Measurements from ENCODE around the gene PSAP. TPM values are rescaled to one million over a fixed set of nuclear protein-coding genes. Genes with fewer than 3 reads are reported as not detected.

Gene PSAP
- total and polyA plus RNA-seq, 7 experiments from 2014 or later: 153 to 1,163 (median 281) TPM

- Histone ChIP-seq H3K4me1 (ENCODE audit: control insufficient read depth in 2 of 2, insufficient read depth in 2 of 2, low read length in 2 of 2) (no peaks in the 10 kb centered on the region), H3K36me3 (ENCODE audit: control insufficient read depth in 2 of 3, insufficient read depth in 3 of 3, low read length in 3 of 3) (no peaks in the 10 kb centered on the region), H3K27me3 (ENCODE audit: control insufficient read depth in 2 of 2, insufficient read depth in 2 of 2, low read length in 2 of 2) (no peaks in the 10 kb centered on the region), H3K27ac (ENCODE audit: low read depth, low read length) (no peak overlapping the region), H3K4me3 (ENCODE audit: low read length) (no peak overlapping the region), H3K9me3 (ENCODE audit: control insufficient read depth in 2 of 3, low read length in 3 of 3) (no peaks in the 10 kb centered on the region)
- ChIA-PET POLR2A (no interaction called here), CTCF (no interaction called here)
- Mint-ChIP-seq H3K27me3 (peaks cover 0 to 6% (median 0%) of the 10 kb centered on the region in 5 donors), H3K27ac (no peak overlapping the region), H3K4me3 (no peak overlapping the region), H3K36me3 (peaks cover 0 to 5% (median 5%) of the 10 kb centered on the region in 5 donors), H3K9me3 (peaks cover 0 to 2% (median 0%) of the 10 kb centered on the region in 11 donors), H3K4me1 (peaks cover 0 to 11% (median 2%) of the 10 kb centered on the region in 7 donors)
- ATAC-seq (no peak), DNase-seq (no peak)
- intact Hi-C loops (cut with micrococcal nuclease): no loop called here
Measured at GRCh38 chr10:71802715-71803488, 48.1 kb downstream of the PSAP start.

- Mint-ChIP-seq H3K27me3 (peaks cover 0 to 6% (median 0%) of the 10 kb centered on the region in 5 donors), H3K4me1 (peaks cover 5 to 15% (median 6%) of the 10 kb centered on the region in 7 donors), H3K9me3 (peaks cover 0 to 2% (median 0%) of the 10 kb centered on the region in 11 donors), H3K36me3 (peaks cover 0 to 5% (median 4%) of the 10 kb centered on the region in 5 donors), H3K4me3 (no peak overlapping the region), H3K27ac (no peak overlapping the region)
- no peak for ATAC-seq
- Histone ChIP-seq H3K9me3 (ENCODE audit: control insufficient read depth in 2 of 3, low read length in 3 of 3) (no peaks in the 10 kb centered on the region), H3K4me3 (ENCODE audit: low read length) (no peak overlapping the region), H3K4me1 (ENCODE audit: control insufficient read depth in 2 of 2, insufficient read depth in 2 of 2, low read length in 2 of 2) (no peaks in the 10 kb centered on the region), H3K27me3 (ENCODE audit: control insufficient read depth in 2 of 2, insufficient read depth in 2 of 2, low read length in 2 of 2) (no peaks in the 10 kb centered on the region), H3K27ac (ENCODE audit: low read depth, low read length) (no peak overlapping the region), H3K36me3 (ENCODE audit: control insufficient read depth in 2 of 3, insufficient read depth in 3 of 3, low read length in 3 of 3) (no peaks in the 10 kb centered on the region)
- no peak for DNase-seq
- intact Hi-C loops (cut with micrococcal nuclease): no loop called here
- CTCF ChIA-PET: no interaction called here
- POLR2A ChIA-PET: no interaction called here
Measured at GRCh38 chr10:71802235-71802634, 48.8 kb downstream of the PSAP start.

GRCh38 chr10:71801361-71801760, 49.7 kb downstream of the PSAP start:
- Histone ChIP-seq H3K4me1 (ENCODE audit: control insufficient read depth in 2 of 2, insufficient read depth in 2 of 2, low read length in 2 of 2) (no peaks in the 10 kb centered on the region), H3K36me3 (ENCODE audit: control insufficient read depth in 2 of 3, insufficient read depth in 3 of 3, low read length in 3 of 3) (no peaks in the 10 kb centered on the region), H3K27ac (ENCODE audit: low read depth, low read length) (no peak overlapping the region), H3K4me3 (ENCODE audit: low read length) (no peak overlapping the region), H3K9me3 (ENCODE audit: control insufficient read depth in 2 of 3, low read length in 3 of 3) (no peaks in the 10 kb centered on the region), H3K27me3 (ENCODE audit: control insufficient read depth in 2 of 2, insufficient read depth in 2 of 2, low read length in 2 of 2) (no peaks in the 10 kb centered on the region)
- POLR2A ChIA-PET: no interaction called here
- peaks cover 0 to 2% (median 0%) of the 10 kb centered on the region in 11 donors for H3K9me3 Mint-ChIP-seq
- peaks cover 9 to 24% (median 15%) of the 10 kb centered on the region in 7 donors for H3K4me1 Mint-ChIP-seq
- H3K4me3 Mint-ChIP-seq: no peak overlapping the region
- DNase-seq: no peak
- intact Hi-C loops (cut with micrococcal nuclease): no loop called here
- CTCF ChIA-PET: no interaction called here
- peaks cover 0 to 6% (median 0%) of the 10 kb centered on the region in 5 donors for H3K27me3 Mint-ChIP-seq
- no peak overlapping the region for H3K27ac Mint-ChIP-seq
- ATAC-seq: no peak
- peaks cover 0 to 8% (median 0%) of the 10 kb centered on the region in 5 donors for H3K36me3 Mint-ChIP-seq

- Histone ChIP-seq H3K4me1 (ENCODE audit: control insufficient read depth in 2 of 2, insufficient read depth in 2 of 2, low read length in 2 of 2) (no peaks in the 10 kb centered on the region), H3K27me3 (ENCODE audit: control insufficient read depth in 2 of 2, insufficient read depth in 2 of 2, low read length in 2 of 2) (no peaks in the 10 kb centered on the region), H3K36me3 (ENCODE audit: control insufficient read depth in 2 of 3, insufficient read depth in 3 of 3, low read length in 3 of 3) (no peaks in the 10 kb centered on the region), H3K4me3 (ENCODE audit: low read length) (no peak overlapping the region), H3K27ac (ENCODE audit: low read depth, low read length) (no peak overlapping the region), H3K9me3 (ENCODE audit: control insufficient read depth in 2 of 3, low read length in 3 of 3) (no peaks in the 10 kb centered on the region)
- Mint-ChIP-seq H3K27me3 (peaks cover 0 to 3% (median 0%) of the 10 kb centered on the region in 5 donors), H3K4me1 (peaks cover 6 to 23% (median 18%) of the 10 kb centered on the region in 7 donors), H3K9me3 (no peaks in the 10 kb centered on the region), H3K4me3 (no peak overlapping the region), H3K36me3 (peaks cover 0 to 13% (median 4%) of the 10 kb centered on the region in 5 donors), H3K27ac (no peak overlapping the region)
- ATAC-seq (no peak), DNase-seq (no peak)
- POLR2A ChIA-PET: no interaction called here
- intact Hi-C loops (cut with micrococcal nuclease): no loop called here
- CTCF ChIA-PET: interaction anchor here (0.6 kb wide), 1 partner anchor 105 kb away, joined by 3 read pairs; no protein-coding TSS in a partner anchor
Measured at GRCh38 chr10:71799608-71800453, 51.2 kb downstream of the PSAP start.

- intact Hi-C loops (cut with micrococcal nuclease): no loop called here
- H3K9me3 ChIP-seq (ENCODE audit: control insufficient read depth in 2 of 3, low read length in 3 of 3): no peaks in the 10 kb centered on the region
- H3K27ac ChIP-seq (ENCODE audit: low read depth, low read length): no peak overlapping the region
- H3K27me3 ChIP-seq (ENCODE audit: control insufficient read depth in 2 of 2, insufficient read depth in 2 of 2, low read length in 2 of 2): no peaks in the 10 kb centered on the region
- Mint-ChIP-seq H3K9me3 (no peaks in the 10 kb centered on the region), H3K4me3 (no peak overlapping the region), H3K4me1 (peaks cover 6 to 22% (median 15%) of the 10 kb centered on the region in 7 donors), H3K27ac (no peak overlapping the region), H3K27me3 (no peaks in the 10 kb centered on the region), H3K36me3 (peaks cover 0 to 20% (median 11%) of the 10 kb centered on the region in 5 donors)
- CTCF ChIA-PET: interaction anchor here (0.6 kb wide), 1 partner anchor 105 kb away, joined by 3 read pairs; no protein-coding TSS in a partner anchor
- H3K4me3 ChIP-seq (ENCODE audit: low read length): no peak overlapping the region
- H3K4me1 ChIP-seq (ENCODE audit: control insufficient read depth in 2 of 2, insufficient read depth in 2 of 2, low read length in 2 of 2): no peaks in the 10 kb centered on the region
- POLR2A ChIA-PET: no interaction called here
- DNase-seq (no peak), ATAC-seq (no peak)
- H3K36me3 ChIP-seq (ENCODE audit: control insufficient read depth in 2 of 3, insufficient read depth in 3 of 3, low read length in 3 of 3): no peaks in the 10 kb centered on the region
Measured at GRCh38 chr10:71799112-71799511, 51.9 kb downstream of the PSAP start.

- CTCF ChIA-PET: no interaction called here
- H3K9me3 Mint-ChIP-seq: no peaks in the 10 kb centered on the region
- peaks cover 0 to 3% (median 0%) of the 10 kb centered on the region in 5 donors for H3K27me3 Mint-ChIP-seq
- no peak for ATAC-seq
- H3K4me1 ChIP-seq (ENCODE audit: control insufficient read depth in 2 of 2, insufficient read depth in 2 of 2, low read length in 2 of 2): no peaks in the 10 kb centered on the region
- no peak for DNase-seq
- intact Hi-C loops (cut with micrococcal nuclease): no loop called here
- no peaks in the 10 kb centered on the region for H3K36me3 ChIP-seq (ENCODE audit: control insufficient read depth in 2 of 3, insufficient read depth in 3 of 3, low read length in 3 of 3)
- POLR2A ChIA-PET: interaction anchor here (0.6 kb wide), 1 partner anchor 38 kb away, joined by 3 read pairs; no protein-coding TSS in a partner anchor
- peaks cover 0 to 21% (median 11%) of the 10 kb centered on the region in 5 donors for H3K36me3 Mint-ChIP-seq
- H3K4me3 Mint-ChIP-seq: no peak overlapping the region
- no peaks in the 10 kb centered on the region for H3K27me3 ChIP-seq (ENCODE audit: control insufficient read depth in 2 of 2, insufficient read depth in 2 of 2, low read length in 2 of 2)
- H3K27ac Mint-ChIP-seq: no peak overlapping the region
- no peak overlapping the region for H3K27ac ChIP-seq (ENCODE audit: low read depth, low read length)
- no peak overlapping the region for H3K4me3 ChIP-seq (ENCODE audit: low read length)
- H3K9me3 ChIP-seq (ENCODE audit: control insufficient read depth in 2 of 3, low read length in 3 of 3): no peaks in the 10 kb centered on the region
- H3K4me1 Mint-ChIP-seq: peaks cover 6 to 23% (median 15%) of the 10 kb centered on the region in 7 donors
Measured at GRCh38 chr10:71798308-71798624, 52.8 kb downstream of the PSAP start.

Measured in naive thymus-derived CD4-positive, alpha-beta T cell (primary cell).